NT2/D1 (cell line): Measurements from ENCODE around the gene NF1.

Experiments
- DNase-seq: peaks from one replicate; pipeline ENCODE4 v3.0.0-alpha.2; 2011; ENCODE audit warnings: low read depth, low spot score
- H3K27me3 ChIP-seq: 2 replicates; pipeline ENCODE4 v1.6.0; 2011; ENCODE audit warnings: mild to moderate bottlenecking; ENCODE audit not compliant: insufficient read length, insufficient read depth
- H3K36me3 ChIP-seq: 2 replicates; pipeline ENCODE4 v1.6.1; 2011; ENCODE audit warnings: mild to moderate bottlenecking, low read length, mixed read lengths; ENCODE audit not compliant: insufficient read depth, insufficient read length
- H3K4me1 ChIP-seq: 2 replicates; pipeline ENCODE4 v1.5.1; 2011; ENCODE audit not compliant: insufficient read depth, insufficient read length
- H3K4me3 ChIP-seq: 2 replicates; pipeline ENCODE4 v1.5.1; 2011; ENCODE audit warnings: low read depth; ENCODE audit not compliant: insufficient read length
- H3K9ac ChIP-seq: 2 replicates; pipeline ENCODE4 v1.6.0; 2011; ENCODE audit warnings: low read depth; ENCODE audit not compliant: insufficient read length
- H3K9me3 ChIP-seq: 2 replicates; pipeline ENCODE4 v1.5.1; 2011; ENCODE audit warnings: mild to moderate bottlenecking, low read length; ENCODE audit not compliant: insufficient read depth
- SUZ12 ChIP-seq: IDR thresholded peaks from 2 replicates; pipeline ENCODE4 v1.6.1; 2011; ENCODE audit not compliant: insufficient read length, insufficient read depth; ENCODE audit errors: extremely low read depth
- YY1 ChIP-seq: IDR thresholded peaks from 2 replicates; pipeline ENCODE4 v1.6.1; 2011; ENCODE audit not compliant: insufficient read length, insufficient read depth
- ZNF274 ChIP-seq: IDR thresholded peaks from 2 replicates; pipeline ENCODE4 v1.6.1; 2011; ENCODE audit warnings: mild to moderate bottlenecking, low read depth, low read length

The NF1 gene

GRCh38 chr17:31113939-31114338 lies 19.2 kb downstream of the NF1 start:
- no peak for TF ChIP-seq ZNF274
- TF ChIP-seq SUZ12 = no peak
- TF ChIP-seq YY1 = no peak
- H3K27me3 ChIP-seq = no peaks in the 10 kb centered on the region
- H3K4me3 ChIP-seq = no peak overlapping the region
- no peaks in the 10 kb centered on the region for H3K4me1 ChIP-seq
- H3K36me3 ChIP-seq = no peaks in the 10 kb centered on the region
- no peaks in the 10 kb centered on the region for H3K9me3 ChIP-seq
- DNase-seq = no peak
- no peak overlapping the region for H3K9ac ChIP-seq

GRCh38 chr17:31114956-31115555 lies 20.3 kb downstream of the NF1 start:
- Histone ChIP-seq H3K36me3 (no peaks in the 10 kb centered on the region), H3K9ac (no peak overlapping the region), H3K27me3 (no peaks in the 10 kb centered on the region), H3K4me1 (no peaks in the 10 kb centered on the region), H3K4me3 (no peak overlapping the region), H3K9me3 (no peaks in the 10 kb centered on the region)
- DNase-seq = no peak
- TF ChIP-seq SUZ12 (no peak), YY1 (no peak), ZNF274 (no peak)

- no peaks in the 10 kb centered on the region for H3K9me3 ChIP-seq
- no peaks in the 10 kb centered on the region for H3K27me3 ChIP-seq
- TF ChIP-seq YY1 = no peak
- no peak for TF ChIP-seq SUZ12
- no peak for TF ChIP-seq ZNF274
- H3K4me3 ChIP-seq = no peak overlapping the region
- H3K36me3 ChIP-seq = no peaks in the 10 kb centered on the region
- H3K9ac ChIP-seq = no peak overlapping the region
- H3K4me1 ChIP-seq = no peaks in the 10 kb centered on the region
- no peak for DNase-seq
Measured at GRCh38 chr17:31116167-31116566, 21.4 kb downstream of the NF1 start.

GRCh38 chr17:31122746-31123145 lies 28.0 kb downstream of the NF1 start:
- no peak overlapping the region for H3K4me3 ChIP-seq
- TF ChIP-seq YY1 (no peak), SUZ12 (no peak), ZNF274 (no peak)

GRCh38 chr17:31126318-31126717 lies 31.5 kb downstream of the NF1 start:
- no peak for DNase-seq
- TF ChIP-seq YY1 (no peak), SUZ12 (no peak), ZNF274 (no peak)
- H3K4me1 ChIP-seq = peaks cover 10% of the 10 kb centered on the region
- H3K9me3 ChIP-seq = no peaks in the 10 kb centered on the region
- H3K9ac ChIP-seq = no peak overlapping the region
- H3K36me3 ChIP-seq = no peaks in the 10 kb centered on the region
- no peak overlapping the region for H3K4me3 ChIP-seq
- H3K27me3 ChIP-seq = no peaks in the 10 kb centered on the region

More at GRCh38 chr17:31122746-31123145, 28.0 kb downstream of the NF1 start:
- no peaks in the 10 kb centered on the region for H3K27me3 ChIP-seq
- H3K9ac ChIP-seq = no peak overlapping the region
- no peaks in the 10 kb centered on the region for H3K36me3 ChIP-seq
- no peak for DNase-seq
- H3K9me3 ChIP-seq = no peaks in the 10 kb centered on the region
- no peaks in the 10 kb centered on the region for H3K4me1 ChIP-seq

GRCh38 chr17:31128241-31128640 lies 33.5 kb downstream of the NF1 start:
- Histone ChIP-seq H3K36me3 (no peaks in the 10 kb centered on the region), H3K9me3 (no peaks in the 10 kb centered on the region), H3K4me3 (no peak overlapping the region), H3K27me3 (no peaks in the 10 kb centered on the region), H3K9ac (no peak overlapping the region), H3K4me1 (peaks cover 10% of the 10 kb centered on the region)
- no peak for TF ChIP-seq ZNF274
- TF ChIP-seq YY1 = no peak
- TF ChIP-seq SUZ12 = no peak
- DNase-seq = no peak

GRCh38 chr17:31130286-31131224 lies 35.8 kb downstream of the NF1 start:
- no peaks in the 10 kb centered on the region for H3K27me3 ChIP-seq
- peaks cover 12% of the 10 kb centered on the region for H3K4me1 ChIP-seq

More at GRCh38 chr17:31130286-31131224, 35.8 kb downstream of the NF1 start:
- no peak overlapping the region for H3K9ac ChIP-seq
- no peak for DNase-seq
- no peaks in the 10 kb centered on the region for H3K9me3 ChIP-seq
- no peak overlapping the region for H3K4me3 ChIP-seq
- no peaks in the 10 kb centered on the region for H3K36me3 ChIP-seq
- no peak for TF ChIP-seq SUZ12
- TF ChIP-seq ZNF274 = no peak
- no peak for TF ChIP-seq YY1
